AG10803 (cell line): ENCODE measurements around the gene BARX2.

Experiments
- DNase-seq: peaks from one replicate; pipeline ENCODE4 v3.0.0; 2010; ENCODE audit warnings: low read depth
- H3K4me3 ChIP-seq: 2 replicates; pipeline ENCODE4 v1.5.1; 2011; ENCODE audit warnings: mild to moderate bottlenecking, low read length, control low read depth
- CTCF ChIP-seq: conservative IDR thresholded peaks from 2 replicates; pipeline ENCODE4 v1.5.1; 2011; ENCODE audit warnings: mild to moderate bottlenecking, low read length, control low read depth, inconsistent platforms

BARX2 gene

GRCh38 chr11:129427816-129428406, 52.3 kb downstream of the BARX2 start:
- no peak overlapping the region for H3K4me3 ChIP-seq
- no peak for DNase-seq
- no peak for TF ChIP-seq CTCF

DNA sequence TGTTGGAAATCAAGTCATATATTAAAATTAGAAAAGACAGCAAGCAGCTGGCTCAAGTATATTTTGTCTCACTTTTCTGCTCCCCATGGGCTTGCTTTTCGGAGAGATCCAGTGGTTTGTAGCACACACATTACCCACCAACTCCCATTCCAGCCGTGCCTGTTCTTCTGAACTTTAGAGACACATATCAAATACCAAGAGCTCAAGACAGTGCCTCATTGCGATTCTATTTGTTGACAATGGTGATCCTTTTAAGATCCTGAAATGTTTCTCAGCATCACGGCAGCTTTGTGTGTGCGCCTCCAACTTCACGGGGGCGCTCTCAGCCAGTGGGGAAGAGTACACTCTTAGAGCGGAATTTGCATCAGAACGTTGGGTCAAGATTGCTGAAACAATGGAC, 52.9 kb downstream of the BARX2 start:
- no peak for TF ChIP-seq CTCF
- no peak for DNase-seq
- no peak overlapping the region for H3K4me3 ChIP-seq

- no peak overlapping the region for H3K4me3 ChIP-seq
- TF ChIP-seq CTCF = no peak
- DNase-seq = no peak
Observed at GRCh38 chr11:129434641-129435498, 59.2 kb downstream of the BARX2 start.

GRCh38 chr11:129435499-129436245, 60.0 kb downstream of the BARX2 start:
- no peak for DNase-seq
- no peak overlapping the region for H3K4me3 ChIP-seq
- no peak for TF ChIP-seq CTCF

GRCh38 chr11:129436573-129436972, 60.9 kb downstream of the BARX2 start:
- no peak for TF ChIP-seq CTCF
- DNase-seq = no peak
- H3K4me3 ChIP-seq = no peak overlapping the region

- DNase-seq = no peak
- no peak overlapping the region for H3K4me3 ChIP-seq
- TF ChIP-seq CTCF = no peak
Observed at GRCh38 chr11:129440028-129440713, 64.5 kb downstream of the BARX2 start.
